GM13976 (cell line): ENCODE results near the gene ARHGAP26.

Source experiments
- DNase-seq: peaks from one replicate; pipeline ENCODE4 v3.0.0; 2012; ENCODE audit warnings: low spot score
- in situ Hi-C: fragments of 300-500 bp; cut with MboI; formaldehyde crosslinking; loops from one replicate; pipeline ENCODE4 v1.12.0; 2022; ENCODE audit warnings: low sequenced_read_pairs, mixed read lengths, inconsistent platforms; ENCODE audit not compliant: unreplicated experiment
- TF ChIP-seq, protein P1 (sequence below): IDR thresholded peaks from 2 replicates; pipeline ENCODE4 v1.5.1; 2012; ENCODE audit warnings: borderline replicate concordance, mild to moderate bottlenecking; ENCODE audit not compliant: insufficient read depth; ENCODE audit errors: extremely low read depth, missing control alignments, control extremely low read depth

ARHGAP26 gene

DNA sequence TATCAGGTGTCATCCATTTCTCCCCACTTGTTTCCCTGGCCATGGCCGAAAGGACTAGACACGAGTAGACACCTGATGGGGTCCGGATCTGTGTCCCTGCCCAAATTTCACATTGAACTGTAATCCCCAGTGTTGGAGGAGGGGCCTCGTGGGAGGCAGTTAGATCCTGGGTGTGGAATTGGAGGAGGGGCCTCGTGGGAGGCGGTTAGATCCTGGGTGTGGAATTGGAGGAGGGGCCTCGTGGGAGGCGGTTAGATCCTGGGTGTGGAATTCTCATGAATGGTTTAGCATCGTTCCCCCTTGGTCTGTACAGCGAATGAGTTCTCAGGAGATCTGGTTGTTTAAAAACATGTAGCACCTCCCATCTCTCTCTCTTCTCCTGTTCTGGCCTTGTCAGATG is 467.5 kb downstream of the ARHGAP26 start:
- TF ChIP-seq, protein P1, sequence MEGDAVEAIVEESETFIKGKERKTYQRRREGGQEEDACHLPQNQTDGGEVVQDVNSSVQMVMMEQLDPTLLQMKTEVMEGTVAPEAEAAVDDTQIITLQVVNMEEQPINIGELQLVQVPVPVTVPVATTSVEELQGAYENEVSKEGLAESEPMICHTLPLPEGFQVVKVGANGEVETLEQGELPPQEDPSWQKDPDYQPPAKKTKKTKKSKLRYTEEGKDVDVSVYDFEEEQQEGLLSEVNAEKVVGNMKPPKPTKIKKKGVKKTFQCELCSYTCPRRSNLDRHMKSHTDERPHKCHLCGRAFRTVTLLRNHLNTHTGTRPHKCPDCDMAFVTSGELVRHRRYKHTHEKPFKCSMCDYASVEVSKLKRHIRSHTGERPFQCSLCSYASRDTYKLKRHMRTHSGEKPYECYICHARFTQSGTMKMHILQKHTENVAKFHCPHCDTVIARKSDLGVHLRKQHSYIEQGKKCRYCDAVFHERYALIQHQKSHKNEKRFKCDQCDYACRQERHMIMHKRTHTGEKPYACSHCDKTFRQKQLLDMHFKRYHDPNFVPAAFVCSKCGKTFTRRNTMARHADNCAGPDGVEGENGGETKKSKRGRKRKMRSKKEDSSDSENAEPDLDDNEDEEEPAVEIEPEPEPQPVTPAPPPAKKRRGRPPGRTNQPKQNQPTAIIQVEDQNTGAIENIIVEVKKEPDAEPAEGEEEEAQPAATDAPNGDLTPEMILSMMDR: no peak
- DNase-seq: no peak
- in situ Hi-C loops: no loop called here

DNA sequence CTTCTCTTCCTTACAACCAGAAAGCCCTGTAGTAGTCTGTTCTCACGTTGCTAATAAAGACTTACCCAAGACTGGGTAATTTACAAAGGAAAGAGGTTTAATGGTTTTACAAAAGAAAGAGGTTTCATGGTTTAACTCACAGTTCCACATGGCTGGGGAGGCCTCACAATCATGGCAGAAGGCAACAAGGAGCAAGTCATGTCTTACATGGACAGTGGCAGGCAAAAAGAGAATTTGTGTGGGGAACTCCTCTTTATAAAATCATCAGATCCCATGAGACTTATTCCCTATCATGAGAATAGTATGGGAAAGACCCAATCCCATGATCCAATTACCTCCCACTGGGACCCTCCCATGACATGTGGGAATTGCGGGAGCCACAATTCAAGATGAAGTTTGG is 468.4 kb downstream of the ARHGAP26 start:
- TF ChIP-seq, protein P1: no peak
- DNase-seq: no peak
- in situ Hi-C loops: no loop called here

DNA sequence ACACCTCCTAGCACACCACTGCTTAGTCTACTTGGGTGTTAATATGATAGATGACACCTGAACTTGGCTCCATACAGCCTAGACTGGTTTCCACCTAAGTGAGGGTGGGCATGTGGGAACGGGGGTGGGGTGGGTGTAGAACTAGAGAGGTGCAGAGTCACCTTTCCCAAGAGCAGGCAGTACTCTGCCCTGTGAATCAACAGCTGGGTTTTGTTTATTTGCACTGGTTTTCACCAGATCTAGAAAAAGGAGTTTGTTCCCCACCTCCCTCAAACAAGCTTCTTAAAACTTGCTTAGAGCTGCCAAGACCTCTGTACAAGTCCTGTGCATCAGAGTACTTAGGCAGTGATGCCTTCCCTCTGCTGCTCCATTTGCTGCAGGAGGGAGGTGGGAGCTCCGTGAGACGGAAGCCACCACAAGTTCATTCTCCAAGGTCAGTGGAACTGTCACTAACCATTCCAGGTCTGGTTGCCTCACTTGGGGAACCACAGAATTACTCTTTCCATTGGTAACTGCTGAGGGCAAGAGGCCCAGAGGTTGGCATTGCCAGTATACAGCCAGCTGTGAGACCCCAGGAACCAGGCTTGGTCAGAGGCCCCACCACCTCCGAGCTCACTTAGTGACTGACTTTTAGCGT is 469.8 kb downstream of the ARHGAP26 start:
- DNase-seq: no peak
- in situ Hi-C loops: no loop called here
- TF ChIP-seq, protein P1: no peak

DNA sequence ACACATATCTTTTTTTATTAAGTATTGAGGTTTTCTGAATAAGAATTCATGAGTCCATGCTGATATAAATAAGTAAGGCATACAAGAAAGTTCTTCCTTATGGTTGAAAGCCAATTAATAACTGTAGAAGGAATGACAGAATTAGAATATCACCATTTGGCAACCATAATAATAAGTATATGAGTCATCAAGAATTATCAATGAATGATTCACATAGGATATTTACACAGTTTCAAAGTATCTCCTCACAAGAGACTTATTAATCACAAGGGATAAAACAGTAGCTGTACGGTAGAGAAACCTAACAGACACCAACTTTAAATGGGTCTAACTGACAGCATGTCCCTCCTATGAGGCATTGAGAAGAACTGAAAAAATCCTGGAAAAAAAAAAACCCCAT is 471.7 kb downstream of the ARHGAP26 start:
- no peak for DNase-seq
- in situ Hi-C loops: no loop called here

DNA sequence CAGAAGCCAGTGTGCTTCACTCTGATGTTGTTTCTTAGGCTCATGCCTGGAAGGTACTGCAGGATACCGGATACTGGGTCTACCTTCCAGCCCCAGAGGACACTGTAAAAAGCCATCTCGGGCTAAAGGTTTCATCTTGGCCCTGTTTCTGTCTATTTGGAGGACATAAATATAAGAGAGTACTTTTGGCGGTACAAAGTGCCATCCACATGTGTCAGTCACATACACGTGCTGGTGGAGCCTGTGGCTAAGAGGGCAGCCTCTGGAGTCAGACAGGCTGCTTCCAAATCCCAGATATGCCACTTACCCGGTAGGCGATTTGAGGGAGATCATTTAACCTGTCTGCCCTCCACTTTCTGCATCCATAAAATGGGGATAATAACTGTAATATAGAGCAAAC is 472.9 kb downstream of the ARHGAP26 start:
- DNase-seq: no peak
- in situ Hi-C loops: no loop called here
- TF ChIP-seq, protein P1: no peak

More for the DNA sequence above, 471.7 kb downstream of the ARHGAP26 start:
- TF ChIP-seq, protein P1: no peak

DNA sequence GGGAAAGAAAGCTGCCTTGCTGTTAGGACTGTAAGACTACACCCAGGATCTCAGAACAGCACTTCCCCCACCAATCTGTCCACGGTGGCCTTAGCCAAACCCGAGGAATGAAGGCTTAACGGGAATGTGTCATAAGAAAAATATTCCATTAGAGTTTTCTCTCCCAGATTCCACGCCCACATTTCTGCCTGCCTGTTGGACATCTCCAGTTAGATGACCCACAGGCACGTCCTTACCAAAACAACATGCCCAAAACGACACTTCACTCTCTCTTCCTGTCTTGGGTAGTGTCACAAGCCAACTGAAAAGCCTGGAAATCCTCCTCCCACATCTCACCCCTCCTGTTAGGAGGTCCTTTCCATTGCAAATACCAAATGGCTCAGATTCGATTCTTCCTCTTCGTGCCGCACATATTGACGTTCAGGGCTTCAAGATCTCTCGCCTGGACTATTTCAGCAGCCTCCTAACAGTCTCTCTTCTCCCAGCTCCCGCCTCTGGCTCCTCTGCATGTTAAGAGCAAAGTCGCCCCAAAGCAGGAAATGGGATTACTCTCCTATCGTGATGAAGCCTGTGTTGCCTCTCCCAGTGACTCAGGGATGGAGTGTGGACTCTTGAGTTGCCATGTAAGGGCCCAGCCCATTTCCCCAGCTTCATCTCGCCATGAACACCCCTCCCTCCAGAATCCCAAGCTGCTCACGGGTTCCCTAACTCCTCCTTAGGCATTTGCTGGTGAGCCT is 474.0 kb downstream of the ARHGAP26 start:
- TF ChIP-seq, protein P1: no peak
- in situ Hi-C loops: no loop called here
- no peak for DNase-seq
